ENCODE data around the gene CNOT1.

Gene CNOT1

DNA sequence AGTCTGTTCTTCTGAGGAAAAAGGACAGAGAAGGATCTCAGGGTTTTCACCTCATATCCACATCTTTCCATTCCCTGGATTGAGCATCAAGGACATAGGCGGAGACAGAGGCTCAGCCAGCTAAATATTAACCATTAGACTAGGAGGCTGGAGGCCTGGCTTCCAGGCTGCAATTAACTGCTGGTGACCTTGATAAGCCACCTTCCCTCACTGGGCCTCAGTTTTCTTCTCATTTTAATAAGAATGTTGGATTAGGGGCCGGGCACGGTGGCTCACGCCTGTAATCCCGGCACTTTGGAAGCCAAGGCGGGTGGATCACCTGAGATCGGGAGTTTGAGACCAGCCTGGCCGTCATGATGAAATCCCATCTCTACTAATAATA is 25.6 kb upstream of the CNOT1 start:
- Histone ChIP-seq H3K27ac (replicated peaks) (no peak overlapping the region), H3K4me3 (replicated peaks; ENCODE audit: insufficient read depth, low read length) (no peak overlapping the region), H3K27me3 (ENCODE audit: insufficient read depth, poor library complexity, severe bottlenecking) (no peaks in the 10 kb centered on the region)
- TF ChIP-seq SPI1 (IDR thresholded peaks at IDR 0.05; ENCODE audit: borderline replicate concordance, low read depth) (no peak), GABPA (IDR thresholded peaks at IDR 0.05; ENCODE audit: low read depth) (no peak), POLR2AphosphoS5 (IDR thresholded peaks at IDR 0.05; ENCODE audit: low read depth) (no peak)
- TF ChIP-seq, protein P1, sequence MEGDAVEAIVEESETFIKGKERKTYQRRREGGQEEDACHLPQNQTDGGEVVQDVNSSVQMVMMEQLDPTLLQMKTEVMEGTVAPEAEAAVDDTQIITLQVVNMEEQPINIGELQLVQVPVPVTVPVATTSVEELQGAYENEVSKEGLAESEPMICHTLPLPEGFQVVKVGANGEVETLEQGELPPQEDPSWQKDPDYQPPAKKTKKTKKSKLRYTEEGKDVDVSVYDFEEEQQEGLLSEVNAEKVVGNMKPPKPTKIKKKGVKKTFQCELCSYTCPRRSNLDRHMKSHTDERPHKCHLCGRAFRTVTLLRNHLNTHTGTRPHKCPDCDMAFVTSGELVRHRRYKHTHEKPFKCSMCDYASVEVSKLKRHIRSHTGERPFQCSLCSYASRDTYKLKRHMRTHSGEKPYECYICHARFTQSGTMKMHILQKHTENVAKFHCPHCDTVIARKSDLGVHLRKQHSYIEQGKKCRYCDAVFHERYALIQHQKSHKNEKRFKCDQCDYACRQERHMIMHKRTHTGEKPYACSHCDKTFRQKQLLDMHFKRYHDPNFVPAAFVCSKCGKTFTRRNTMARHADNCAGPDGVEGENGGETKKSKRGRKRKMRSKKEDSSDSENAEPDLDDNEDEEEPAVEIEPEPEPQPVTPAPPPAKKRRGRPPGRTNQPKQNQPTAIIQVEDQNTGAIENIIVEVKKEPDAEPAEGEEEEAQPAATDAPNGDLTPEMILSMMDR (IDR thresholded peaks at IDR 0.05; ENCODE audit: insufficient read depth, low read length) = no peak
- TF ChIP-seq, protein P2, sequence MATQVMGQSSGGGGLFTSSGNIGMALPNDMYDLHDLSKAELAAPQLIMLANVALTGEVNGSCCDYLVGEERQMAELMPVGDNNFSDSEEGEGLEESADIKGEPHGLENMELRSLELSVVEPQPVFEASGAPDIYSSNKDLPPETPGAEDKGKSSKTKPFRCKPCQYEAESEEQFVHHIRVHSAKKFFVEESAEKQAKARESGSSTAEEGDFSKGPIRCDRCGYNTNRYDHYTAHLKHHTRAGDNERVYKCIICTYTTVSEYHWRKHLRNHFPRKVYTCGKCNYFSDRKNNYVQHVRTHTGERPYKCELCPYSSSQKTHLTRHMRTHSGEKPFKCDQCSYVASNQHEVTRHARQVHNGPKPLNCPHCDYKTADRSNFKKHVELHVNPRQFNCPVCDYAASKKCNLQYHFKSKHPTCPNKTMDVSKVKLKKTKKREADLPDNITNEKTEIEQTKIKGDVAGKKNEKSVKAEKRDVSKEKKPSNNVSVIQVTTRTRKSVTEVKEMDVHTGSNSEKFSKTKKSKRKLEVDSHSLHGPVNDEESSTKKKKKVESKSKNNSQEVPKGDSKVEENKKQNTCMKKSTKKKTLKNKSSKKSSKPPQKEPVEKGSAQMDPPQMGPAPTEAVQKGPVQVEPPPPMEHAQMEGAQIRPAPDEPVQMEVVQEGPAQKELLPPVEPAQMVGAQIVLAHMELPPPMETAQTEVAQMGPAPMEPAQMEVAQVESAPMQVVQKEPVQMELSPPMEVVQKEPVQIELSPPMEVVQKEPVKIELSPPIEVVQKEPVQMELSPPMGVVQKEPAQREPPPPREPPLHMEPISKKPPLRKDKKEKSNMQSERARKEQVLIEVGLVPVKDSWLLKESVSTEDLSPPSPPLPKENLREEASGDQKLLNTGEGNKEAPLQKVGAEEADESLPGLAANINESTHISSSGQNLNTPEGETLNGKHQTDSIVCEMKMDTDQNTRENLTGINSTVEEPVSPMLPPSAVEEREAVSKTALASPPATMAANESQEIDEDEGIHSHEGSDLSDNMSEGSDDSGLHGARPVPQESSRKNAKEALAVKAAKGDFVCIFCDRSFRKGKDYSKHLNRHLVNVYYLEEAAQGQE (IDR thresholded peaks at IDR 0.05; ENCODE audit: insufficient replicate concordance, low read depth) = no peak
- no peak for DNase-seq (ENCODE audit: low read depth in 1 of 2, low spot score in 1 of 2)

DNA sequence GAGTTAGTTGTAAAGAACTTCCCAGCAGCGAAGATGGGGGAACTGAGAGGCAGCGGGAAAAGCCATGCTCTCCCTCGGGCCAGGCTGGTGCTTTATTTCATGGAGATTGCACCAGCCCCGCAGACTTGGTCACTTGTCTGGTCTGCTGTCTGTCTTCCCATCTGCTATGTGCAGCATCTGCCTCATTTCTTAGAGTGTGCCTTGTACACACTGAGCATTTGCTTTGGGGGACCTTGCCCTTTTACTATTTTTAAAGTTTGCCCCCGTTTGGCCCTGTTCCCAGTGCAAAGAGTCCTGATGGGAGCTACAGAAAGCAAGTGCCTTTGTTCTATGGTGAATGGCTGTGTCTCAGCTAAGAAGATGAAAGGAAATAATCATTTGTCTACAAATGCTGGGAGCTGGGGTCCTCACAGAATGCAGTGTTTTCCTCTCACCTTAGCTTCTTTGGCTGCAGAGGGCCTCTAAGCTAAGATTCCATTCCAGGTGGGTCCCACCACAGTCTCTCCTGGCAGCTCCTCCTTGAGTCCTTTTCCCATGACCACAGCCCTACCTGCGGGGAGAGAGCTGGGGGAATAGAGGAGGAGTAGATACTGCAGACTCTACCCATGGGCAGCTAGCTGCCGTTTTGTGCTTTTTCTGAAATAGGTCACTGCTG is 25.1 kb upstream of the CNOT1 start:
- H3K4me3 ChIP-seq (replicated peaks; ENCODE audit: insufficient read depth, low read length) = no peak overlapping the region
- H3K27ac ChIP-seq (replicated peaks) = no peak overlapping the region
- no peak for DNase-seq (ENCODE audit: low read depth in 1 of 2, low spot score in 1 of 2)
- H3K27me3 ChIP-seq (ENCODE audit: insufficient read depth, poor library complexity, severe bottlenecking) = no peaks in the 10 kb centered on the region
- TF ChIP-seq POLR2AphosphoS5 (IDR thresholded peaks at IDR 0.05; ENCODE audit: low read depth) (no peak), GABPA (IDR thresholded peaks at IDR 0.05; ENCODE audit: low read depth) (no peak), SPI1 (IDR thresholded peaks at IDR 0.05; ENCODE audit: borderline replicate concordance, low read depth) (no peak)
- TF ChIP-seq, protein P1 (IDR thresholded peaks at IDR 0.05; ENCODE audit: insufficient read depth, low read length) = no peak
- TF ChIP-seq, protein P2 (IDR thresholded peaks at IDR 0.05; ENCODE audit: insufficient replicate concordance, low read depth) = no peak

DNA sequence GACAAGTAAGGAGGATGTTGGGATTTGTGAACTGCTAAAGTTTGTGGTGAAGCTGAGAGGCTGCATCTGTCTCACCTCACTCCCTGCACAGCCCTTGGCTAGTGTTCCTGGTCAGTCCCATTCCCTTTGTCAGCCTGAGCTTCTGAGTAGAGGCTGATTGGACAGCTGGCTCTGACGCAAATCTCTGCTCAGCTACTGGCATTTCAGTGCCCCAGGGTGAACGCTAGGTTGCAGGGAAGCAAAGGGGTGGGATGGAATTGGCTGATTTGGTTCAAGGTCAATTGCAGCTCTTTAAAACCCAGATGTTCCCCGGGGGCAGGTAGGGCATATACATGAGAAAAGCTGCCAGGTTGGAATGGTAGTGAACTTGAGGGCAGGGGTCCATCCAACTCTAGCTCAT is 23.1 kb upstream of the CNOT1 start:
- TF ChIP-seq SPI1 (IDR thresholded peaks at IDR 0.05; ENCODE audit: borderline replicate concordance, low read depth) (no peak), POLR2AphosphoS5 (IDR thresholded peaks at IDR 0.05; ENCODE audit: low read depth) (no peak), GABPA (IDR thresholded peaks at IDR 0.05; ENCODE audit: low read depth) (no peak)
- TF ChIP-seq, protein P1 (IDR thresholded peaks at IDR 0.05; ENCODE audit: insufficient read depth, low read length) = no peak
- TF ChIP-seq, protein P2 (IDR thresholded peaks at IDR 0.05; ENCODE audit: insufficient replicate concordance, low read depth) = no peak
- no peak for DNase-seq (ENCODE audit: low read depth in 1 of 2, low spot score in 1 of 2)
- no peak overlapping the region for H3K4me3 ChIP-seq (replicated peaks; ENCODE audit: insufficient read depth, low read length)
- H3K27me3 ChIP-seq (ENCODE audit: insufficient read depth, poor library complexity, severe bottlenecking) = no peaks in the 10 kb centered on the region
- H3K27ac ChIP-seq (replicated peaks) = no peak overlapping the region
